HepG2 (cell line): Measurements from ENCODE around the gene LRRC17. TPM values are rescaled to one million over a fixed set of nuclear protein-coding genes. Genes with fewer than 3 reads are reported as not detected.

Source experiments
- ATAC-seq: fragments of 200-7000 bp; cut with Tn5 transposase; 3 replicates; pipeline ENCODE4 v1.9.1; 2020; ENCODE audit warnings: mild to moderate bottlenecking, moderate library complexity
- BruUV-seq: library from RNA; stranded (reverse); fragments of 400-500 nt; replicated peaks from 2 replicates; lab custom pipeline; 2021; lab: Mats Ljungman, UMichigan
- CTCF ChIA-PET: fragments of 300-600 bp; formaldehyde crosslinking; extraction: SDS; loops from one replicate; lab custom pipeline; 2021; ENCODE audit warnings: low total read pairs, inconsistent platforms, low intra/inter-chr PET ratio; lab: Yijun Ruan, JAX
- POLR2A ChIA-PET: fragments of 350-600 bp; sonication (Branson Sonifier 250); formaldehyde crosslinking; loops from one replicate; lab custom pipeline; 2020; ENCODE audit warnings: antibody characterized with exemption, inconsistent platforms; lab: Yijun Ruan, JAX
- DNase-seq: peaks from one replicate; pipeline ENCODE4 v3.0.0-alpha.2; 2015; ENCODE audit warnings: low spot score
- FAIRE-seq: peaks from 3 replicates; lab custom pipeline; 2011; peaks lifted over from hg19 to GRCh38; lab: Jason Lieb, UNC
- H2AFZ ChIP-seq: one replicate; pipeline ENCODE4 v1.6.1; 2011; ENCODE audit warnings: low read length, inconsistent platforms
- H3K27ac ChIP-seq: fragments of 300-600 bp; 3 replicates; pipeline ENCODE4 v1.8.0; 2011; ENCODE audit warnings: mixed run types, mild to moderate bottlenecking, mixed read lengths, low read length, inconsistent platforms; ENCODE audit not compliant: insufficient read depth; ENCODE audit errors: extremely low read length
- H3K27me3 ChIP-seq, 2 experiments: fragments of 200-600 bp in 1 of 2; 2 replicates in 1 of 2; 3 replicates in 1 of 2; pipeline versions ENCODE4 v1.6.0 to v1.8.0; 2011; ENCODE audit warnings: low read length in 2 of 2, mild to moderate bottlenecking in 2 of 2, moderate library complexity in 2 of 2, inconsistent platforms in 1 of 2; ENCODE audit not compliant: insufficient read depth in 2 of 2, control insufficient read depth in 1 of 2
- H3K36me3 ChIP-seq, 2 experiments: fragments of 200-600 bp in 1 of 2; replicated peaks in 1 of 2; 2 replicates in 1 of 2; 3 replicates in 1 of 2; pipeline versions ENCODE4 v1.5.1 to v1.8.0; 2011; ENCODE audit warnings: low read length in 2 of 2, inconsistent platforms in 1 of 2; ENCODE audit not compliant: insufficient read depth in 2 of 2, control insufficient read depth in 1 of 2
- H3K4me1 ChIP-seq: 2 replicates; pipeline ENCODE4 v1.5.1; 2012; ENCODE audit warnings: low read length, inconsistent platforms; ENCODE audit not compliant: insufficient read depth
- H3K4me2 ChIP-seq: 2 replicates; pipeline ENCODE4 v1.6.0; 2011; ENCODE audit warnings: low read depth, low read length, inconsistent platforms
- H3K4me3 ChIP-seq, 3 experiments: fragments of 200-600 bp in 1 of 3; sonication (generic), shearing (Covaris generic) in 1 of 3; replicated peaks in 1 of 3; 2 replicates each; pipeline ENCODE4 v1.5.1; 2011 to 2016; ENCODE audit warnings: low read length in 3 of 3, inconsistent platforms in 2 of 3, low read depth in 2 of 3, mild to moderate bottlenecking in 2 of 3, control low read depth in 1 of 3, mixed read lengths in 1 of 3; ENCODE audit not compliant: insufficient read depth in 1 of 3
- H3K79me2 ChIP-seq: one replicate; pipeline ENCODE4 v1.6.1; 2011; ENCODE audit warnings: low read length, inconsistent platforms; ENCODE audit not compliant: insufficient read depth
- H3K9ac ChIP-seq: 2 replicates; pipeline ENCODE4 v1.6.0; 2011; ENCODE audit warnings: mild to moderate bottlenecking, low read depth, low read length, inconsistent platforms; ENCODE audit not compliant: insufficient read depth
- H3K9me3 ChIP-seq: 2 replicates; pipeline ENCODE4 v1.5.1; 2012; ENCODE audit warnings: mild to moderate bottlenecking, low read length
- H4K20me1 ChIP-seq: 2 replicates; pipeline ENCODE4 v1.6.0; 2011; ENCODE audit warnings: inconsistent platforms, mild to moderate bottlenecking, low read length, moderate library complexity; ENCODE audit not compliant: insufficient read depth
- KLF12 ChIP-seq: sonication (generic); formaldehyde crosslinking; IDR thresholded peaks from 2 replicates; pipeline ENCODE4 v1.4.0; 2020; ENCODE audit warnings: missing genetic modification reagents, borderline replicate concordance
- ZFP90 ChIP-seq: sonication (generic); formaldehyde crosslinking; IDR thresholded peaks from 2 replicates; pipeline ENCODE4 v1.8.0; 2022; ENCODE audit warnings: missing genetic modification reagents, mild to moderate bottlenecking, inconsistent platforms, borderline replicate concordance
- ZSCAN29 ChIP-seq: sonication (generic); formaldehyde crosslinking; conservative IDR thresholded peaks from 2 replicates; pipeline ENCODE4 v1.4.0; 2020; ENCODE audit warnings: mild to moderate bottlenecking, missing genetic modification reagents
- WGBS: methylation state at CpG from one replicate; pipeline ENCODE4 v1.1.6; 2017; ENCODE audit warnings: low lambda C conversion rate; 5-methylcytosine and 5-hydroxymethylcytosine counted together
- in situ Hi-C: cut with HindIII; loops from 2 replicates; pipeline ENCODE4 v1.10.0; 2017; ENCODE audit warnings: low pct_unique_long_range_greater_than_20kb; ENCODE audit not compliant: extremely low pct_ligation_motif_present
- intact Hi-C: fragments of 100-400 bp; cut with micrococcal nuclease; formaldehyde crosslinking; loops from one replicate; pipeline ENCODE4 v1.10.0; 2022; ENCODE audit not compliant: unreplicated experiment
- polyA plus RNA-seq, 8 experiments: library from polyadenylated mRNA; depleted of rRNA in 3 of 8; stranded (reverse) in 7 of 8; unstranded in 1 of 8; fragments of >200 nt; fragmentation: Illumina TruSeq in 4 of 8; extraction: Trizol in 4 of 8; gene quantifications; 2 replicates each; pipeline versions ENCODE4 v1.2.1 to v1.2.3, GENCODE V29; 2011 to 2016; ENCODE audit warnings: low read depth in 4 of 8, missing spikeins in 1 of 8, mixed read lengths in 1 of 8; ENCODE audit not compliant: insufficient read depth in 1 of 8
- total RNA-seq, 5 experiments: library from RNA; depleted of rRNA; stranded (reverse); fragments of >200 nt; fragmentation: Illumina TruSeq; extraction: Trizol; gene quantifications; 2 replicates each; pipeline ENCODE4 v1.2.3, GENCODE V29; 2016; ENCODE audit warnings: low read depth in 1 of 5
- TF ChIP-seq, protein P1 (sequence below): sonication (generic); formaldehyde crosslinking; IDR thresholded peaks from 2 replicates; pipeline ENCODE4 v1.5.0; 2020; ENCODE audit warnings: mild to moderate bottlenecking, missing genetic modification reagents
- TF ChIP-seq, protein P2 (sequence below): sonication (generic); formaldehyde crosslinking; IDR thresholded peaks from 2 replicates; pipeline ENCODE4 v1.5.0; 2020; ENCODE audit warnings: missing genetic modification reagents
- TF ChIP-seq, protein P3 (sequence below): sonication (generic); formaldehyde crosslinking; IDR thresholded peaks from 2 replicates; pipeline ENCODE4 v1.8.1; 2022; ENCODE audit warnings: low read depth, mild to moderate bottlenecking, missing genetic modification reagents

Gene LRRC17
- total and polyA plus RNA-seq, 2 of the 13 experiments (the other 11 are each of a cell fraction or from before 2014, with no cell fraction given) = 0.20 to 0.66 TPM

DNA sequence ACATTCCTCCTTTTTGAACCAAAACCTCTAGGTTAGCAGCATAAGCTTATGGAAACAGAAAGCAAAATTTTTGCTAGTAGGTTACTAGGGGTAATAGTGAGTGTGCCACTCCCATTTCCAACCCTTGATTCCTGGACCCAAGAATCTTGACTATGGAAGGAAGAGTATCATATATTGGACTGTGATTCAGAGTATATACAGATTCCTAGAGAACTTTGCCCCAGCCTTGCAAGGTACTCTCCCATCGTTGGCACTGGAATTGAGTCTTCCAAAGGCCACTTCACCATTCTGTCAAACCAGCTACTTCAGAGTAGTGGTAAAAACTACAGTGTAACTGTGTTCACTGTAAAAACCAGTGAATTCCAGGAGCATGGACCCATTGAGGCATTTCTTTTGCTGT lies 69.4 kb downstream of the LRRC17 start:
- Histone ChIP-seq H4K20me1 (no peaks in the 10 kb centered on the region), H3K4me1 (no peaks in the 10 kb centered on the region), H3K9ac (no peak overlapping the region), H3K4me3 (no peak overlapping the region), H3K27me3 (no peaks in the 10 kb centered on the region; a peak in 1 of 5 replicates), H2AFZ (no peak overlapping the region), H3K79me2 (no peaks in the 10 kb centered on the region), H3K27ac (no peak overlapping the region), H3K36me3 (no peaks in the 10 kb centered on the region), H3K9me3 (no peaks in the 10 kb centered on the region), H3K4me2 (no peak overlapping the region)
- ChIA-PET CTCF (no interaction called here), POLR2A (no interaction called here)
- ATAC-seq = no peak
- intact Hi-C loops = no loop called here
- TF ChIP-seq, protein P1, sequence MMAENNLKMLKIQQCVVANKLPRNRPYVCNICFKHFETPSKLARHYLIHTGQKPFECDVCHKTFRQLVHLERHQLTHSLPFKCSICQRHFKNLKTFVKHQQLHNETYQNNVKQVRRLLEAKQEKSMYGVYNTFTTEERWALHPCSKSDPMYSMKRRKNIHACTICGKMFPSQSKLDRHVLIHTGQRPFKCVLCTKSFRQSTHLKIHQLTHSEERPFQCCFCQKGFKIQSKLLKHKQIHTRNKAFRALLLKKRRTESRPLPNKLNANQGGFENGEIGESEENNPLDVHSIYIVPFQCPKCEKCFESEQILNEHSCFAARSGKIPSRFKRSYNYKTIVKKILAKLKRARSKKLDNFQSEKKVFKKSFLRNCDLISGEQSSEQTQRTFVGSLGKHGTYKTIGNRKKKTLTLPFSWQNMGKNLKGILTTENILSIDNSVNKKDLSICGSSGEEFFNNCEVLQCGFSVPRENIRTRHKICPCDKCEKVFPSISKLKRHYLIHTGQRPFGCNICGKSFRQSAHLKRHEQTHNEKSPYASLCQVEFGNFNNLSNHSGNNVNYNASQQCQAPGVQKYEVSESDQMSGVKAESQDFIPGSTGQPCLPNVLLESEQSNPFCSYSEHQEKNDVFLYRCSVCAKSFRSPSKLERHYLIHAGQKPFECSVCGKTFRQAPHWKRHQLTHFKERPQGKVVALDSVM (CRISPR knock-in tag) = no peak
- TF ChIP-seq, protein P2, sequence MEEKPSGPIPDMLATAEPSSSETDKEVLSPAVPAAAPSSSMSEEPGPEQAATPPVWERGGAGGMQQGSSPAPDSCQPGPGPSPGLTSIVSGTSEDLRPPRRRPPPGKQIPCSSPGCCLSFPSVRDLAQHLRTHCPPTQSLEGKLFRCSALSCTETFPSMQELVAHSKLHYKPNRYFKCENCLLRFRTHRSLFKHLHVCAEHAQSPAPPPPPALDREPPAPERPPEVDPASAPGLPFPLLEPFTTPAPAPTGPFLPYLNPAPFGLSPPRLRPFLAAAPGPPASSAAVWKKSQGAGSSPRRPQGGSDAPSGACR (CRISPR knock-in tag) = no peak
- TF ChIP-seq ZFP90 (CRISPR knock-in tag) (no peak), ZSCAN29 (CRISPR knock-in tag) (no peak), KLF12 (no peak)
- TF ChIP-seq, protein P3, sequence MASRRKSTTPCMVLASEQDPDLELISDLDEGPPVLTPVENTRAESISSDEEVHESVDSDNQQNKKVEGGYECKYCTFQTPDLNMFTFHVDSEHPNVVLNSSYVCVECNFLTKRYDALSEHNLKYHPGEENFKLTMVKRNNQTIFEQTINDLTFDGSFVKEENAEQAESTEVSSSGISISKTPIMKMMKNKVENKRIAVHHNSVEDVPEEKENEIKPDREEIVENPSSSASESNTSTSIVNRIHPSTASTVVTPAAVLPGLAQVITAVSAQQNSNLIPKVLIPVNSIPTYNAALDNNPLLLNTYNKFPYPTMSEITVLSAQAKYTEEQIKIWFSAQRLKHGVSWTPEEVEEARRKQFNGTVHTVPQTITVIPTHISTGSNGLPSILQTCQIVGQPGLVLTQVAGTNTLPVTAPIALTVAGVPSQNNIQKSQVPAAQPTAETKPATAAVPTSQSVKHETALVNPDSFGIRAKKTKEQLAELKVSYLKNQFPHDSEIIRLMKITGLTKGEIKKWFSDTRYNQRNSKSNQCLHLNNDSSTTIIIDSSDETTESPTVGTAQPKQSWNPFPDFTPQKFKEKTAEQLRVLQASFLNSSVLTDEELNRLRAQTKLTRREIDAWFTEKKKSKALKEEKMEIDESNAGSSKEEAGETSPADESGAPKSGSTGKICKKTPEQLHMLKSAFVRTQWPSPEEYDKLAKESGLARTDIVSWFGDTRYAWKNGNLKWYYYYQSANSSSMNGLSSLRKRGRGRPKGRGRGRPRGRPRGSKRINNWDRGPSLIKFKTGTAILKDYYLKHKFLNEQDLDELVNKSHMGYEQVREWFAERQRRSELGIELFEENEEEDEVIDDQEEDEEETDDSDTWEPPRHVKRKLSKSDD (CRISPR knock-in tag) = no peak
- no peak for DNase-seq
- FAIRE-seq = no peak
- in situ Hi-C loops = no loop called here
- WGBS = no CpG with 5 or more reads among the region's 1 CpG
- no TSS peak for BruUV-seq
